ENCODE measurements around the gene MRPL46.

GRCh38 chr15:88448991-88449461, 18.2 kb downstream of the MRPL46 start:
- no peak for TF ChIP-seq CTCF (IDR thresholded peaks at IDR 0.05 in 2 of 3, conservative IDR thresholded peaks at IDR 0.05 in 1 of 3; ENCODE audit: borderline replicate concordance in 1 of 3, insufficient read depth in 1 of 3, low read depth in 2 of 3, low read length in 2 of 3)
- TF ChIP-seq RAD21 (IDR thresholded peaks at IDR 0.05; ENCODE audit: low read depth), result no peak
- no peak for TF ChIP-seq POLR2A (IDR thresholded peaks at IDR 0.05; ENCODE audit: borderline replicate concordance, extremely low read depth, insufficient read depth, insufficient read length)
- TF ChIP-seq ZNF274 (IDR thresholded peaks at IDR 0.05; ENCODE audit: low read depth, low read length), result no peak
- no peak for TF ChIP-seq EZH2phosphoT487 (IDR thresholded peaks at IDR 0.05; ENCODE audit: borderline replicate concordance)
- TF ChIP-seq EZH2 (IDR thresholded peaks at IDR 0.05), result no peak
- TF ChIP-seq CBX3 (IDR thresholded peaks at IDR 0.05; ENCODE audit: low read depth), result no peak
- no peak for TF ChIP-seq POLR2AphosphoS5 (IDR thresholded peaks at IDR 0.05; ENCODE audit: low read depth, low read length)
- TF ChIP-seq SP1 (IDR thresholded peaks at IDR 0.05; ENCODE audit: low read depth), result no peak
- TF ChIP-seq ATF3 (IDR thresholded peaks at IDR 0.05), result no peak
- TF ChIP-seq JUND (IDR thresholded peaks at IDR 0.05), result no peak

Data from HCT116 (cell line).